ENCODE results near the gene NSD2.

DNA sequence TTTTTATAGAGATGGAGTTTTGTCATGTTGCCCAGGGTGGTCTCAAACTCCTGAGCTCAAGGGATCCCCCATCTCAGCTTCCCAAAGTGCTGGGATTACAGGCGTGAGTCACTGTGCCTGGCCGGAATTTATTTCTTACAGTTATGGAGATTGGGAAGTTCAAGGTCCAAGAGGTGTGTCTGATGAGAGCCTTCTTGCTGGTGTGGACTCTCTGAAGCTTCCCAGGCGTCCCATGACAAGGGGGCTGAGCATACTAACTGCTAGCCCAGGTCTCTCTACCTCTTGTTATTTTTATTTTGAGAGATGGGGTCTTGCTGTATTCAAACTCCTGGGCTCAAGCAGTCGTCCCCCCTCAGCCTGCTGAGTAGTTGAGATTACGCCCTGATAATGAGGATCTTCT lies 2.9 kb upstream of the NSD2 start:
- TF ChIP-seq, protein P1, sequence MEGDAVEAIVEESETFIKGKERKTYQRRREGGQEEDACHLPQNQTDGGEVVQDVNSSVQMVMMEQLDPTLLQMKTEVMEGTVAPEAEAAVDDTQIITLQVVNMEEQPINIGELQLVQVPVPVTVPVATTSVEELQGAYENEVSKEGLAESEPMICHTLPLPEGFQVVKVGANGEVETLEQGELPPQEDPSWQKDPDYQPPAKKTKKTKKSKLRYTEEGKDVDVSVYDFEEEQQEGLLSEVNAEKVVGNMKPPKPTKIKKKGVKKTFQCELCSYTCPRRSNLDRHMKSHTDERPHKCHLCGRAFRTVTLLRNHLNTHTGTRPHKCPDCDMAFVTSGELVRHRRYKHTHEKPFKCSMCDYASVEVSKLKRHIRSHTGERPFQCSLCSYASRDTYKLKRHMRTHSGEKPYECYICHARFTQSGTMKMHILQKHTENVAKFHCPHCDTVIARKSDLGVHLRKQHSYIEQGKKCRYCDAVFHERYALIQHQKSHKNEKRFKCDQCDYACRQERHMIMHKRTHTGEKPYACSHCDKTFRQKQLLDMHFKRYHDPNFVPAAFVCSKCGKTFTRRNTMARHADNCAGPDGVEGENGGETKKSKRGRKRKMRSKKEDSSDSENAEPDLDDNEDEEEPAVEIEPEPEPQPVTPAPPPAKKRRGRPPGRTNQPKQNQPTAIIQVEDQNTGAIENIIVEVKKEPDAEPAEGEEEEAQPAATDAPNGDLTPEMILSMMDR (IDR thresholded peaks at IDR 0.05; ENCODE audit: insufficient read depth, low read length), result no peak
- no peak for TF ChIP-seq POLR2AphosphoS5 (IDR thresholded peaks at IDR 0.05; ENCODE audit: low read depth)
- TF ChIP-seq, protein P2, sequence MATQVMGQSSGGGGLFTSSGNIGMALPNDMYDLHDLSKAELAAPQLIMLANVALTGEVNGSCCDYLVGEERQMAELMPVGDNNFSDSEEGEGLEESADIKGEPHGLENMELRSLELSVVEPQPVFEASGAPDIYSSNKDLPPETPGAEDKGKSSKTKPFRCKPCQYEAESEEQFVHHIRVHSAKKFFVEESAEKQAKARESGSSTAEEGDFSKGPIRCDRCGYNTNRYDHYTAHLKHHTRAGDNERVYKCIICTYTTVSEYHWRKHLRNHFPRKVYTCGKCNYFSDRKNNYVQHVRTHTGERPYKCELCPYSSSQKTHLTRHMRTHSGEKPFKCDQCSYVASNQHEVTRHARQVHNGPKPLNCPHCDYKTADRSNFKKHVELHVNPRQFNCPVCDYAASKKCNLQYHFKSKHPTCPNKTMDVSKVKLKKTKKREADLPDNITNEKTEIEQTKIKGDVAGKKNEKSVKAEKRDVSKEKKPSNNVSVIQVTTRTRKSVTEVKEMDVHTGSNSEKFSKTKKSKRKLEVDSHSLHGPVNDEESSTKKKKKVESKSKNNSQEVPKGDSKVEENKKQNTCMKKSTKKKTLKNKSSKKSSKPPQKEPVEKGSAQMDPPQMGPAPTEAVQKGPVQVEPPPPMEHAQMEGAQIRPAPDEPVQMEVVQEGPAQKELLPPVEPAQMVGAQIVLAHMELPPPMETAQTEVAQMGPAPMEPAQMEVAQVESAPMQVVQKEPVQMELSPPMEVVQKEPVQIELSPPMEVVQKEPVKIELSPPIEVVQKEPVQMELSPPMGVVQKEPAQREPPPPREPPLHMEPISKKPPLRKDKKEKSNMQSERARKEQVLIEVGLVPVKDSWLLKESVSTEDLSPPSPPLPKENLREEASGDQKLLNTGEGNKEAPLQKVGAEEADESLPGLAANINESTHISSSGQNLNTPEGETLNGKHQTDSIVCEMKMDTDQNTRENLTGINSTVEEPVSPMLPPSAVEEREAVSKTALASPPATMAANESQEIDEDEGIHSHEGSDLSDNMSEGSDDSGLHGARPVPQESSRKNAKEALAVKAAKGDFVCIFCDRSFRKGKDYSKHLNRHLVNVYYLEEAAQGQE (IDR thresholded peaks at IDR 0.05; ENCODE audit: insufficient replicate concordance, low read depth), result no peak
